ENCODE results near the gene CDH13.

DNA sequence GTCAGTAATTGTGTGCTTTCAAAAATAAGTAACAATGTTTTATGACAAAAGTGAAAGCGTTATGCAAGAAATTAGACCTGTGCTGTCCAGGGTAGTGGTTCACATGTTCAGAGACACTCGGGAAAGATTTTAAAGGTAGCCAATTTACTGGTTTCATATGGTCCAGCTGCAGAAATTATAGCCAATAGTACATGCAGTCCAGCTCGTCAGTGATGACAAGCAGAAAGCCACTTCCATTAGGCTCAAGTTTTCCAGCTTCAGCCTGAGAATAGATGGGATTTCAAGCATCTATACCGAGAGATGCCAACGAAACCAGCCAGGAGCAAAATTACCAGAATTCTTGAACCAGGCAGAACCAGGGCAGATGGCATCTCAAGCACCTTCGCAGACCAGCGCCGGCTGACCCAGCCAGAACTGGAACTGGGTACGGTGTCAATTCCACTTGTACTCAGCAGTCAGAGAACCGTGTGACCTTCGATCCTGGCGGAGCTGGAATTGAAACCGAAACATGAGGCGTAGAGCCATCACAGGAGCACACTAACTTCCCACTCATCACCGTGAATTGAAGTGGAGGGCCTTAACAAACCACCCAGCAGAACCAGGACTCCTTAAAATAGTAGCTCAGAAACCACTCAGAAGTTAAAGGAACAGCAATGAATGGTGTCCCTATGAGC is 973.2 kb downstream of the CDH13 start:
- TF ChIP-seq, protein P1, sequence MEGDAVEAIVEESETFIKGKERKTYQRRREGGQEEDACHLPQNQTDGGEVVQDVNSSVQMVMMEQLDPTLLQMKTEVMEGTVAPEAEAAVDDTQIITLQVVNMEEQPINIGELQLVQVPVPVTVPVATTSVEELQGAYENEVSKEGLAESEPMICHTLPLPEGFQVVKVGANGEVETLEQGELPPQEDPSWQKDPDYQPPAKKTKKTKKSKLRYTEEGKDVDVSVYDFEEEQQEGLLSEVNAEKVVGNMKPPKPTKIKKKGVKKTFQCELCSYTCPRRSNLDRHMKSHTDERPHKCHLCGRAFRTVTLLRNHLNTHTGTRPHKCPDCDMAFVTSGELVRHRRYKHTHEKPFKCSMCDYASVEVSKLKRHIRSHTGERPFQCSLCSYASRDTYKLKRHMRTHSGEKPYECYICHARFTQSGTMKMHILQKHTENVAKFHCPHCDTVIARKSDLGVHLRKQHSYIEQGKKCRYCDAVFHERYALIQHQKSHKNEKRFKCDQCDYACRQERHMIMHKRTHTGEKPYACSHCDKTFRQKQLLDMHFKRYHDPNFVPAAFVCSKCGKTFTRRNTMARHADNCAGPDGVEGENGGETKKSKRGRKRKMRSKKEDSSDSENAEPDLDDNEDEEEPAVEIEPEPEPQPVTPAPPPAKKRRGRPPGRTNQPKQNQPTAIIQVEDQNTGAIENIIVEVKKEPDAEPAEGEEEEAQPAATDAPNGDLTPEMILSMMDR (IDR thresholded peaks at IDR 0.05), result no peak
- TF ChIP-seq POLR2A (IDR thresholded peaks at IDR 0.05), result no peak
